HEK293 (cell line): ENCODE results near the gene SOX2.

Source experiments
- CTCF ChIA-PET: fragments of 350-600 bp; formaldehyde crosslinking; extraction: SDS; loops from one replicate; lab custom pipeline; 2021; ENCODE audit warnings: antibody characterized with exemption; lab: Yijun Ruan, JAX
- POLR2A ChIA-PET: fragments of 300-600 bp; formaldehyde crosslinking; extraction: SDS; loops from one replicate; lab custom pipeline; 2020; ENCODE audit warnings: antibody characterized with exemption, inconsistent platforms; lab: Yijun Ruan, JAX
- H3K27ac ChIP-seq: fragments of 200-500 bp; sonication (Bioruptor generic); 2 replicates; pipeline ENCODE4 v1.5.1; 2014; ENCODE audit warnings: low read depth, low read length, control low read depth, inconsistent platforms; ENCODE audit errors: extremely low read depth
- H3K36me3 ChIP-seq, 2 experiments: fragments of 200-500 bp in 1 of 2; sonication (Bioruptor generic) in 1 of 2; 1 replicate in 1 of 2; 2 replicates in 1 of 2; pipeline ENCODE4 v1.5.1; 2014 to 2017; ENCODE audit warnings: inconsistent platforms in 2 of 2, low read length in 2 of 2; ENCODE audit not compliant: control insufficient read depth in 2 of 2, insufficient read depth in 1 of 2
- H3K4me1 ChIP-seq: fragments of 200-500 bp; sonication (Bioruptor generic); 2 replicates; pipeline ENCODE4 v1.5.1; 2014; ENCODE audit warnings: mild to moderate bottlenecking, low read length, inconsistent platforms; ENCODE audit not compliant: control insufficient read depth, insufficient read depth
- H3K4me3 ChIP-seq: 2 replicates; pipeline ENCODE4 v1.5.1; 2011; ENCODE audit warnings: low read depth, mild to moderate bottlenecking, control low read depth, low read length, moderate library complexity
- H3K9me3 ChIP-seq: fragments of 200-500 bp; sonication (Bioruptor generic); 2 replicates; pipeline ENCODE4 v1.5.1; 2014; ENCODE audit warnings: low read depth, low read length, inconsistent platforms; ENCODE audit not compliant: control insufficient read depth, insufficient read depth
- EGR2 ChIP-seq: fragments of 450-650 bp; formaldehyde crosslinking; IDR thresholded peaks from 2 replicates; pipeline ENCODE4 v1.5.1; 2016; ENCODE audit warnings: low read depth, missing biosample characterization, missing genetic modification characterization
- MEIS1 ChIP-seq: sonication (generic); formaldehyde crosslinking; IDR thresholded peaks from 2 replicates; pipeline ENCODE4 v1.8.1; 2022; ENCODE audit warnings: missing genetic modification reagents, mild to moderate bottlenecking, borderline replicate concordance
- OVOL3 ChIP-seq: fragments of 450-650 bp; formaldehyde crosslinking; IDR thresholded peaks from 2 replicates; pipeline ENCODE4 v1.5.1; 2016; ENCODE audit warnings: missing biosample characterization, missing genetic modification characterization
- PRDM1 ChIP-seq: fragments of 450-650 bp; formaldehyde crosslinking; IDR thresholded peaks from 2 replicates; pipeline ENCODE4; 2016; ENCODE audit warnings: missing biosample characterization, missing genetic modification characterization
- TCF7L2 ChIP-seq: IDR thresholded peaks from 2 replicates; pipeline ENCODE4 v1.6.1; 2011; ENCODE audit warnings: low read depth, mild to moderate bottlenecking, inconsistent platforms, low read length, moderate library complexity, borderline replicate concordance
- ZBTB21 ChIP-seq: fragments of 450-650 bp; formaldehyde crosslinking; IDR thresholded peaks from 2 replicates; pipeline ENCODE4 v1.5.1; 2017; ENCODE audit warnings: missing biosample characterization, missing genetic modification characterization
- ZNF2 ChIP-seq: fragments of 450-650 bp; formaldehyde crosslinking; IDR thresholded peaks from 2 replicates; pipeline ENCODE4 v1.5.1; 2016; ENCODE audit warnings: missing biosample characterization, missing genetic modification characterization
- ZNF302 ChIP-seq: fragments of 450-650 bp; formaldehyde crosslinking; IDR thresholded peaks from 2 replicates; pipeline ENCODE4 v1.5.1; 2016; ENCODE audit warnings: missing biosample characterization, missing genetic modification characterization, low read depth
- ZNF433 ChIP-seq: fragments of 450-650 bp; formaldehyde crosslinking; IDR thresholded peaks from 2 replicates; pipeline ENCODE4 v1.5.1; 2016; ENCODE audit warnings: missing biosample characterization, missing genetic modification characterization, low read depth
- ZNF510 ChIP-seq: fragments of 450-650 bp; formaldehyde crosslinking; IDR thresholded peaks from 2 replicates; pipeline ENCODE4 v1.5.1; 2018; ENCODE audit warnings: mild to moderate bottlenecking, missing genetic modification characterization, missing biosample characterization; ENCODE audit not compliant: insufficient replicate concordance
- ZNF654 ChIP-seq: fragments of 450-650 bp; formaldehyde crosslinking; IDR thresholded peaks from 2 replicates; pipeline ENCODE4 v1.5.1; 2016; ENCODE audit warnings: low read depth, missing biosample characterization, missing genetic modification characterization
- ZNF670 ChIP-seq: fragments of 450-650 bp; formaldehyde crosslinking; IDR thresholded peaks from 2 replicates; pipeline ENCODE4 v1.5.1; 2016; ENCODE audit warnings: missing biosample characterization, missing genetic modification characterization, low read depth
- ZNF76 ChIP-seq: fragments of 450-650 bp; formaldehyde crosslinking; IDR thresholded peaks from 2 replicates; pipeline ENCODE4; 2016; ENCODE audit warnings: low read depth, missing biosample characterization, missing genetic modification characterization, borderline replicate concordance
- TF ChIP-seq, protein P1 (sequence below): fragments of 450-650 bp; formaldehyde crosslinking; IDR thresholded peaks from 2 replicates; pipeline ENCODE4 v1.5.1; 2016; ENCODE audit warnings: missing biosample characterization, missing genetic modification characterization
- TF ChIP-seq, protein P2 (sequence below): fragments of 450-650 bp; formaldehyde crosslinking; IDR thresholded peaks from 2 replicates; pipeline ENCODE4 v1.5.1; 2016; ENCODE audit warnings: missing biosample characterization, missing genetic modification characterization
- TF ChIP-seq, protein P3 (sequence below): fragments of 450-650 bp; formaldehyde crosslinking; IDR thresholded peaks from 2 replicates; pipeline ENCODE4 v1.5.1; 2016; ENCODE audit warnings: missing biosample characterization, missing genetic modification characterization
- TF ChIP-seq, protein P4 (sequence below): fragments of 450-650 bp; formaldehyde crosslinking; IDR thresholded peaks from 2 replicates; pipeline ENCODE4 v1.5.1; 2016; ENCODE audit warnings: missing biosample characterization, missing genetic modification characterization
- TF ChIP-seq, protein P5 (sequence below): fragments of 450-650 bp; formaldehyde crosslinking; IDR thresholded peaks from 2 replicates; pipeline ENCODE4 v1.5.1; 2016; ENCODE audit warnings: missing biosample characterization, missing genetic modification characterization
- TF ChIP-seq, protein P6 (sequence below): fragments of 450-650 bp; formaldehyde crosslinking; IDR thresholded peaks from 2 replicates; pipeline ENCODE4 v1.5.1; 2016; ENCODE audit warnings: missing biosample characterization, missing genetic modification characterization

SOX2 gene

DNA sequence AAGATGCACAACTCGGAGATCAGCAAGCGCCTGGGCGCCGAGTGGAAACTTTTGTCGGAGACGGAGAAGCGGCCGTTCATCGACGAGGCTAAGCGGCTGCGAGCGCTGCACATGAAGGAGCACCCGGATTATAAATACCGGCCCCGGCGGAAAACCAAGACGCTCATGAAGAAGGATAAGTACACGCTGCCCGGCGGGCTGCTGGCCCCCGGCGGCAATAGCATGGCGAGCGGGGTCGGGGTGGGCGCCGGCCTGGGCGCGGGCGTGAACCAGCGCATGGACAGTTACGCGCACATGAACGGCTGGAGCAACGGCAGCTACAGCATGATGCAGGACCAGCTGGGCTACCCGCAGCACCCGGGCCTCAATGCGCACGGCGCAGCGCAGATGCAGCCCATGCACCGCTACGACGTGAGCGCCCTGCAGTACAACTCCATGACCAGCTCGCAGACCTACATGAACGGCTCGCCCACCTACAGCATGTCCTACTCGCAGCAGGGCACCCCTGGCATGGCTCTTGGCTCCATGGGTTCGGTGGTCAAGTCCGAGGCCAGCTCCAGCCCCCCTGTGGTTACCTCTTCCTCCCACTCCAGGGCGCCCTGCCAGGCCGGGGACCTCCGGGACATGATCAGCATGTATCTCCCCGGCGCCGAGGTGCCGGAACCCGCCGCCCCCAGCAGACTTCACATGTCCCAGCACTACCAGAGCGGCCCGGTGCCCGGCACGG lies 991 bp downstream of the SOX2 start (continued):
- TF ChIP-seq, protein P1, sequence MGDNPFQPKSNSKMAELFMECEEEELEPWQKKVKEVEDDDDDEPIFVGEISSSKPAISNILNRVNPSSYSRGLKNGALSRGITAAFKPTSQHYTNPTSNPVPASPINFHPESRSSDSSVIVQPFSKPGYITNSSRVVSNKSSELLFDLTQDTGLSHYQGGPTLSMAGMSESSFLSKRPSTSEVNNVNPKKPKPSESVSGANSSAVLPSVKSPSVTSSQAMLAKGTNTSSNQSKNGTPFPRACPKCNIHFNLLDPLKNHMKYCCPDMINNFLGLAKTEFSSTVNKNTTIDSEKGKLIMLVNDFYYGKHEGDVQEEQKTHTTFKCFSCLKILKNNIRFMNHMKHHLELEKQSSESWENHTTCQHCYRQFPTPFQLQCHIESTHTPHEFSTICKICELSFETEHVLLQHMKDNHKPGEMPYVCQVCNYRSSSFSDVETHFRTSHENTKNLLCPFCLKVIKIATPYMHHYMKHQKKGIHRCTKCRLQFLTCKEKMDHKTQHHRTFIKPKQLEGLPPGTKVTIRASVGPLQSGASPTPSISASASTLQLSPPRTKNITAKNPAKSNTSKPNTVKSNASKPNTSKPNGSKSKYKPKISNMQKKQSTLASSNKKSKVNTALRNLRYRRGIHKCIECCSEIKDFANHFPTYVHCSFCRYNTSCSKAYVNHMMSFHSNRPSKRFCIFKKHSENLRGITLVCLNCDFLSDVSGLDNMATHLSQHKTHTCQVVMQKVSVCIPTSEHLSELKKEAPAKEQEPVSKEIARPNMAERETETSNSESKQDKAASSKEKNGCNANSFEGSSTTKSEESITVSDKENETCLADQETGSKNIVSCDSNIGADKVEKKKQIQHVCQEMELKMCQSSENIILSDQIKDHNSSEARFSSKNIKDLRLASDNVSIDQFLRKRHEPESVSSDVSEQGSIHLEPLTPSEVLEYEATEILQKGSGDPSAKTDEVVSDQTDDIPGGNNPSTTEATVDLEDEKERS (tag by site-specific recombination): no peak
- TF ChIP-seq ZNF510 (tag by site-specific recombination) (no peak), TCF7L2 (no peak), EGR2 (tag by site-specific recombination) (peak; percentile 26; the same call in 1 of the 2 replicates), ZNF654 (no peak), MEIS1 (no peak)

DNA sequence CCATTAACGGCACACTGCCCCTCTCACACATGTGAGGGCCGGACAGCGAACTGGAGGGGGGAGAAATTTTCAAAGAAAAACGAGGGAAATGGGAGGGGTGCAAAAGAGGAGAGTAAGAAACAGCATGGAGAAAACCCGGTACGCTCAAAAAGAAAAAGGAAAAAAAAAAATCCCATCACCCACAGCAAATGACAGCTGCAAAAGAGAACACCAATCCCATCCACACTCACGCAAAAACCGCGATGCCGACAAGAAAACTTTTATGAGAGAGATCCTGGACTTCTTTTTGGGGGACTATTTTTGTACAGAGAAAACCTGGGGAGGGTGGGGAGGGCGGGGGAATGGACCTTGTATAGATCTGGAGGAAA lies 1.5 kb downstream of the SOX2 start:
- Histone ChIP-seq H3K4me1 (peaks cover 15% of the 10 kb centered on the region), H3K9me3 (no peaks in the 10 kb centered on the region), H3K4me3 (peak overlapping the region; percentile 84), H3K36me3 (no peaks in the 10 kb centered on the region), H3K27ac (peak overlapping the region; percentile 95)
- ChIA-PET POLR2A (interaction anchor here (0.7 kb wide), 1 partner anchor 111 kb away, joined by 3 read pairs; no protein-coding TSS in a partner anchor), CTCF (interaction anchor here (0.7 to 1.7 kb wide), 3 partner anchors 11 to 393 kb away, joined by 3 to 4 read pairs (median 4); no protein-coding TSS in a partner anchor)
- TF ChIP-seq, protein P2, sequence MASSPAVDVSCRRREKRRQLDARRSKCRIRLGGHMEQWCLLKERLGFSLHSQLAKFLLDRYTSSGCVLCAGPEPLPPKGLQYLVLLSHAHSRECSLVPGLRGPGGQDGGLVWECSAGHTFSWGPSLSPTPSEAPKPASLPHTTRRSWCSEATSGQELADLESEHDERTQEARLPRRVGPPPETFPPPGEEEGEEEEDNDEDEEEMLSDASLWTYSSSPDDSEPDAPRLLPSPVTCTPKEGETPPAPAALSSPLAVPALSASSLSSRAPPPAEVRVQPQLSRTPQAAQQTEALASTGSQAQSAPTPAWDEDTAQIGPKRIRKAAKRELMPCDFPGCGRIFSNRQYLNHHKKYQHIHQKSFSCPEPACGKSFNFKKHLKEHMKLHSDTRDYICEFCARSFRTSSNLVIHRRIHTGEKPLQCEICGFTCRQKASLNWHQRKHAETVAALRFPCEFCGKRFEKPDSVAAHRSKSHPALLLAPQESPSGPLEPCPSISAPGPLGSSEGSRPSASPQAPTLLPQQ (tag by site-specific recombination): 0 out of 2 replicates have a peak, but pooled peaks have one; percentile 5
- TF ChIP-seq, protein P3, sequence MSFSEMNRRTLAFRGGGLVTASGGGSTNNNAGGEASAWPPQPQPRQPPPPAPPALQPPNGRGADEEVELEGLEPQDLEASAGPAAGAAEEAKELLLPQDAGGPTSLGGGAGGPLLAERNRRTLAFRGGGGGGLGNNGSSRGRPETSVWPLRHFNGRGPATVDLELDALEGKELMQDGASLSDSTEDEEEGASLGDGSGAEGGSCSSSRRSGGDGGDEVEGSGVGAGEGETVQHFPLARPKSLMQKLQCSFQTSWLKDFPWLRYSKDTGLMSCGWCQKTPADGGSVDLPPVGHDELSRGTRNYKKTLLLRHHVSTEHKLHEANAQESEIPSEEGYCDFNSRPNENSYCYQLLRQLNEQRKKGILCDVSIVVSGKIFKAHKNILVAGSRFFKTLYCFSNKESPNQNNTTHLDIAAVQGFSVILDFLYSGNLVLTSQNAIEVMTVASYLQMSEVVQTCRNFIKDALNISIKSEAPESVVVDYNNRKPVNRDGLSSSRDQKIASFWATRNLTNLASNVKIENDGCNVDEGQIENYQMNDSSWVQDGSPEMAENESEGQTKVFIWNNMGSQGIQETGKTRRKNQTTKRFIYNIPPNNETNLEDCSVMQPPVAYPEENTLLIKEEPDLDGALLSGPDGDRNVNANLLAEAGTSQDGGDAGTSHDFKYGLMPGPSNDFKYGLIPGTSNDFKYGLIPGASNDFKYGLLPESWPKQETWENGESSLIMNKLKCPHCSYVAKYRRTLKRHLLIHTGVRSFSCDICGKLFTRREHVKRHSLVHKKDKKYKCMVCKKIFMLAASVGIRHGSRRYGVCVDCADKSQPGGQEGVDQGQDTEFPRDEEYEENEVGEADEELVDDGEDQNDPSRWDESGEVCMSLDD (tag by site-specific recombination): no peak
- TF ChIP-seq, protein P4, sequence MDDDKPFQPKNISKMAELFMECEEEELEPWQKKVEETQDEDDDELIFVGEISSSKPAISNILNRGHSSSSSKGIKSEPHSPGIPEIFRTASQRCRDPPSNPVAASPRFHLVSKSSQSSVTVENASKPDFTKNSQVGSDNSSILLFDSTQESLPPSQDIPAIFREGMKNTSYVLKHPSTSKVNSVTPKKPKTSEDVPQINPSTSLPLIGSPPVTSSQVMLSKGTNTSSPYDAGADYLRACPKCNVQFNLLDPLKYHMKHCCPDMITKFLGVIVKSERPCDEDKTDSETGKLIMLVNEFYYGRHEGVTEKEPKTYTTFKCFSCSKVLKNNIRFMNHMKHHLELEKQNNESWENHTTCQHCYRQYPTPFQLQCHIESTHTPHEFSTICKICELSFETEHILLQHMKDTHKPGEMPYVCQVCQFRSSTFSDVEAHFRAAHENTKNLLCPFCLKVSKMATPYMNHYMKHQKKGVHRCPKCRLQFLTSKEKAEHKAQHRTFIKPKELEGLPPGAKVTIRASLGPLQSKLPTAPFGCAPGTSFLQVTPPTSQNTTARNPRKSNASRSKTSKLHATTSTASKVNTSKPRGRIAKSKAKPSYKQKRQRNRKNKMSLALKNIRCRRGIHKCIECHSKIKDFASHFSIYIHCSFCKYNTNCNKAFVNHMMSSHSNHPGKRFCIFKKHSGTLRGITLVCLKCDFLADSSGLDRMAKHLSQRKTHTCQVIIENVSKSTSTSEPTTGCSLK: no peak
- TF ChIP-seq ZNF302 (no peak), OVOL3 (tag by site-specific recombination) (no peak), ZBTB21 (no peak), ZNF670 (tag by site-specific recombination) (no peak), ZNF76 (tag by site-specific recombination) (peak; percentile 77; the same call in 1 of the 2 replicates), ZNF2 (tag by site-specific recombination) (no peak), ZNF433 (no peak), PRDM1 (tag by site-specific recombination) (peak; percentile 86)
- TF ChIP-seq, protein P5, sequence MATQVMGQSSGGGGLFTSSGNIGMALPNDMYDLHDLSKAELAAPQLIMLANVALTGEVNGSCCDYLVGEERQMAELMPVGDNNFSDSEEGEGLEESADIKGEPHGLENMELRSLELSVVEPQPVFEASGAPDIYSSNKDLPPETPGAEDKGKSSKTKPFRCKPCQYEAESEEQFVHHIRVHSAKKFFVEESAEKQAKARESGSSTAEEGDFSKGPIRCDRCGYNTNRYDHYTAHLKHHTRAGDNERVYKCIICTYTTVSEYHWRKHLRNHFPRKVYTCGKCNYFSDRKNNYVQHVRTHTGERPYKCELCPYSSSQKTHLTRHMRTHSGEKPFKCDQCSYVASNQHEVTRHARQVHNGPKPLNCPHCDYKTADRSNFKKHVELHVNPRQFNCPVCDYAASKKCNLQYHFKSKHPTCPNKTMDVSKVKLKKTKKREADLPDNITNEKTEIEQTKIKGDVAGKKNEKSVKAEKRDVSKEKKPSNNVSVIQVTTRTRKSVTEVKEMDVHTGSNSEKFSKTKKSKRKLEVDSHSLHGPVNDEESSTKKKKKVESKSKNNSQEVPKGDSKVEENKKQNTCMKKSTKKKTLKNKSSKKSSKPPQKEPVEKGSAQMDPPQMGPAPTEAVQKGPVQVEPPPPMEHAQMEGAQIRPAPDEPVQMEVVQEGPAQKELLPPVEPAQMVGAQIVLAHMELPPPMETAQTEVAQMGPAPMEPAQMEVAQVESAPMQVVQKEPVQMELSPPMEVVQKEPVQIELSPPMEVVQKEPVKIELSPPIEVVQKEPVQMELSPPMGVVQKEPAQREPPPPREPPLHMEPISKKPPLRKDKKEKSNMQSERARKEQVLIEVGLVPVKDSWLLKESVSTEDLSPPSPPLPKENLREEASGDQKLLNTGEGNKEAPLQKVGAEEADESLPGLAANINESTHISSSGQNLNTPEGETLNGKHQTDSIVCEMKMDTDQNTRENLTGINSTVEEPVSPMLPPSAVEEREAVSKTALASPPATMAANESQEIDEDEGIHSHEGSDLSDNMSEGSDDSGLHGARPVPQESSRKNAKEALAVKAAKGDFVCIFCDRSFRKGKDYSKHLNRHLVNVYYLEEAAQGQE: peak; percentile 35; the same call in 1 of the 2 replicates
- TF ChIP-seq, protein P6, sequence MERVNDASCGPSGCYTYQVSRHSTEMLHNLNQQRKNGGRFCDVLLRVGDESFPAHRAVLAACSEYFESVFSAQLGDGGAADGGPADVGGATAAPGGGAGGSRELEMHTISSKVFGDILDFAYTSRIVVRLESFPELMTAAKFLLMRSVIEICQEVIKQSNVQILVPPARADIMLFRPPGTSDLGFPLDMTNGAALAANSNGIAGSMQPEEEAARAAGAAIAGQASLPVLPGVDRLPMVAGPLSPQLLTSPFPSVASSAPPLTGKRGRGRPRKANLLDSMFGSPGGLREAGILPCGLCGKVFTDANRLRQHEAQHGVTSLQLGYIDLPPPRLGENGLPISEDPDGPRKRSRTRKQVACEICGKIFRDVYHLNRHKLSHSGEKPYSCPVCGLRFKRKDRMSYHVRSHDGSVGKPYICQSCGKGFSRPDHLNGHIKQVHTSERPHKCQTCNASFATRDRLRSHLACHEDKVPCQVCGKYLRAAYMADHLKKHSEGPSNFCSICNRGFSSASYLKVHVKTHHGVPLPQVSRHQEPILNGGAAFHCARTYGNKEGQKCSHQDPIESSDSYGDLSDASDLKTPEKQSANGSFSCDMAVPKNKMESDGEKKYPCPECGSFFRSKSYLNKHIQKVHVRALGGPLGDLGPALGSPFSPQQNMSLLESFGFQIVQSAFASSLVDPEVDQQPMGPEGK (tag by site-specific recombination): 0 out of 2 replicates have a peak, but pooled peaks have one; percentile 18
